ENCODE results near the gene SYS1. TPM values are rescaled to one million over a fixed set of nuclear protein-coding genes. Genes with fewer than 3 reads are reported as not detected.

SYS1 gene
- polyA plus RNA-seq, 1 experiment = 25.1 TPM

GRCh38 chr20:45366192-45366591, 3.2 kb downstream of the SYS1 start:
- CTCF ChIA-PET = interaction anchor here (0.7 to 1.9 kb wide), 4 partner anchors 47 to 405 kb away, joined by 3 to 8 read pairs (median 4); no protein-coding TSS in a partner anchor
- H3K9me3 ChIP-seq (ENCODE audit: control insufficient read depth, insufficient read depth, low read length) = no peaks in the 10 kb centered on the region; the same call in 1 of the 2 replicates
- TF ChIP-seq CTCF (IDR thresholded peaks at IDR 0.05; ENCODE audit: low read depth, low read length) = no peak
- H3K27me3 ChIP-seq (ENCODE audit: control insufficient read depth, insufficient read depth, low read length) = no peaks in the 10 kb centered on the region
- POLR2A ChIA-PET = no interaction called here
- DNase-seq (ENCODE audit: low read depth, low spot score) = no peak
- no peak overlapping the region for H3K27ac ChIP-seq (ENCODE audit: low read depth, low read length)
- no peak overlapping the region for H3K4me3 ChIP-seq (ENCODE audit: low read depth, low read length)

- Histone ChIP-seq H3K27ac (ENCODE audit: low read depth, low read length) (no peak overlapping the region), H3K4me3 (ENCODE audit: low read depth, low read length) (no peak overlapping the region), H3K9me3 (ENCODE audit: control insufficient read depth, insufficient read depth, low read length) (no peaks in the 10 kb centered on the region; the same call in 1 of the 2 replicates), H3K27me3 (ENCODE audit: control insufficient read depth, insufficient read depth, low read length) (no peaks in the 10 kb centered on the region)
- TF ChIP-seq CTCF (IDR thresholded peaks at IDR 0.05; ENCODE audit: low read depth, low read length) = no peak
- ChIA-PET CTCF (interaction anchor here (0.7 to 1.9 kb wide), 3 partner anchors 48 to 405 kb away, joined by 3 to 8 read pairs (median 5); no protein-coding TSS in a partner anchor), POLR2A (no interaction called here)
- DNase-seq (ENCODE audit: low read depth, low spot score) = no peak
Observed at GRCh38 chr20:45366631-45367030, 3.7 kb downstream of the SYS1 start.

GRCh38 chr20:45367126-45367525, 4.2 kb downstream of the SYS1 start:
- Histone ChIP-seq H3K27me3 (ENCODE audit: control insufficient read depth, insufficient read depth, low read length) (no peaks in the 10 kb centered on the region), H3K27ac (ENCODE audit: low read depth, low read length) (no peak overlapping the region), H3K4me3 (ENCODE audit: low read depth, low read length) (no peak overlapping the region), H3K9me3 (ENCODE audit: control insufficient read depth, insufficient read depth, low read length) (no peaks in the 10 kb centered on the region; the same call in 1 of the 2 replicates)
- TF ChIP-seq CTCF (IDR thresholded peaks at IDR 0.05; ENCODE audit: low read depth, low read length) = no peak
- DNase-seq (ENCODE audit: low read depth, low spot score) = no peak
- ChIA-PET CTCF (interaction anchor here (0.7 to 1.9 kb wide), 3 partner anchors 48 to 404 kb away, joined by 3 to 8 read pairs (median 5); no protein-coding TSS in a partner anchor), POLR2A (no interaction called here)

- H3K4me3 ChIP-seq (ENCODE audit: low read depth, low read length) = no peak overlapping the region
- no peak overlapping the region for H3K27ac ChIP-seq (ENCODE audit: low read depth, low read length)
- POLR2A ChIA-PET = no interaction called here
- no peak for TF ChIP-seq CTCF (IDR thresholded peaks at IDR 0.05; ENCODE audit: low read depth, low read length)
- CTCF ChIA-PET = interaction anchor here (1.0 to 9.9 kb wide), 4 partner anchors 49 to 403 kb away, joined by 3 to 194 read pairs (median 9); no protein-coding TSS in a partner anchor
- no peaks in the 10 kb centered on the region; the same call in 1 of the 2 replicates for H3K9me3 ChIP-seq (ENCODE audit: control insufficient read depth, insufficient read depth, low read length)
- DNase-seq (ENCODE audit: low read depth, low spot score) = no peak
- no peaks in the 10 kb centered on the region for H3K27me3 ChIP-seq (ENCODE audit: control insufficient read depth, insufficient read depth, low read length)
Observed at GRCh38 chr20:45368221-45368980, 5.4 kb downstream of the SYS1 start.

- POLR2A ChIA-PET = no interaction called here
- CTCF ChIA-PET = interaction anchor here (1.0 to 9.9 kb wide), 6 partner anchors 8 to 400 kb away, joined by 4 to 194 read pairs (median 6); partner anchors contain the start of gene SYS1
- Histone ChIP-seq H3K27me3 (ENCODE audit: control insufficient read depth, insufficient read depth, low read length) (no peaks in the 10 kb centered on the region), H3K27ac (ENCODE audit: low read depth, low read length) (no peak overlapping the region), H3K4me3 (ENCODE audit: low read depth, low read length) (no peak overlapping the region), H3K9me3 (ENCODE audit: control insufficient read depth, insufficient read depth, low read length) (no peaks in the 10 kb centered on the region)
- TF ChIP-seq CTCF (IDR thresholded peaks at IDR 0.05; ENCODE audit: low read depth, low read length) = no peak
- DNase-seq (ENCODE audit: low read depth, low spot score) = no peak
Observed at GRCh38 chr20:45370571-45371160, 7.7 kb downstream of the SYS1 start.
